Limb (tissue), 2 donors: ENCODE measurements around the gene SLC2A6.

Experiments used
- DNase-seq, 2 donors: peaks; one replicate each; pipeline ENCODE4 v3.0.0-alpha.2; 2016; ENCODE audit errors: extremely low spot score in 2 of 2

The SLC2A6 gene

GRCh38 chr9:133516256-133516960 is 37.5 kb upstream of the SLC2A6 start:
- no peak for DNase-seq

DNA sequence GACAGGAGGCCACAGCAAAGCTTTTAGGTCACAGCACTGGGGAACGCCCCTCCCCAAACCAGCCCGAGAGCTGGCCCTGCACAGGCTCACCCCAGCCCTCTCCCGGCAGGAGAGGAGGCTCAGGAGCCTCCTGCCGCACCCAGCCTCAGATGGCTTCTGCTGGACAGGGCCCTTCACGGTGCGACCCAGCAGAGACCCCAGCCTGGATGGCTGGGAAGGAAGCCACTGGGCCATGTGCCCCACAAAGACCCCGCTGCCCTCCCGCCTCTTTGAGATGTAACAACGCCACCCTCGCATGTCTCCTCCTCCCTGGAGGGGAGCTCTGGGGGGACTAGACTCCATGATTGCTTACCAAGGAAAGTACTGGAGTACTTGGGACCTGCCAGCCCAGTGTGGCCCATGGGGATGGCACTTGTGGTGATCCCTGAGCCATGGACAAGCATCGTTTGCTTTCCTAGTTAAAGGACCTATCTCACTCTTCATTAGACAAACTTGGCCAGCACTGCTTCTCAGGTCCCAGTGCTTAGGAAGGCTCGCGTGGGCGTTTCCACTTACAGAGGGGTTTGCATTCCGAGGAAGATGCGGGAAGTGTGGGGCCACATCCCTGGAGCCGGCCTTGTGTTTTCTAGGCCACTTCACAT is 36.8 kb upstream of the SLC2A6 start:
- DNase-seq, result no peak

- DNase-seq, result no peak
These were observed 36.3 kb upstream of the SLC2A6 start for GRCh38 chr9:133515240-133515610.

- DNase-seq, result no peak
These were observed 35.8 kb upstream of the SLC2A6 start for GRCh38 chr9:133514460-133515239.

GRCh38 chr9:133513214-133514100 is 34.6 kb upstream of the SLC2A6 start:
- DNase-seq, result no peak

GRCh38 chr9:133512253-133513213 is 33.6 kb upstream of the SLC2A6 start:
- DNase-seq, result no peak

GRCh38 chr9:133511607-133512006 is 32.7 kb upstream of the SLC2A6 start:
- DNase-seq, result no peak

DNA sequence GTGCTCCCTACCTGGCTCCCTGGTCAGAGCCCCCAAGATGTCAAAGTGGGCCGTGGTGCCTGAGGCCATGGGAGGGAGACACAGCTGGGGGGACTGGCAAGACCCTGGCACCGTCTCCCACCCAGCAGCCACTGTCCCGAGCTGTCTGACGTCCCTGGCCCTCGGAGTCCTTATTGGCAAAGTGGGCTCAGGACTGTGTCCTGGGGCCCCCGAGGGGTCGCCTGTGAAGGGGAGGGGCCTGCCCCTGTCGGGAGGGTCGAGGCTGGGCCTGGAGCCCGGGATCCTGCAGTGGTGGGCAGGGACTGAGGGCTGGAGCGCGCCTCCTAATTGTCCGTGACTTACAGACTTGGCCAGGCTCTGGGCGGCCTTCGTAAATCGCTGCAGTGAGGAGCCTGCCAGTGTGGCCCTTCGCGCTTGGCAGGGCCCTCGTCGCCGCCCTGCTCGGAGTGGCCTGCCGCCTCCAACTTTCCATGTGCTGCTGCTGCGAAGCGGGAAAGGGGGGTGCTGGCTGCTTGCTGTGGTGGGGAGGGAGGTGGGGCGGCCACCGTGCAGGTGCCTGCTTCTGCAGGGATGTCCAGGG is 32.1 kb upstream of the SLC2A6 start:
- no peak for DNase-seq

DNA sequence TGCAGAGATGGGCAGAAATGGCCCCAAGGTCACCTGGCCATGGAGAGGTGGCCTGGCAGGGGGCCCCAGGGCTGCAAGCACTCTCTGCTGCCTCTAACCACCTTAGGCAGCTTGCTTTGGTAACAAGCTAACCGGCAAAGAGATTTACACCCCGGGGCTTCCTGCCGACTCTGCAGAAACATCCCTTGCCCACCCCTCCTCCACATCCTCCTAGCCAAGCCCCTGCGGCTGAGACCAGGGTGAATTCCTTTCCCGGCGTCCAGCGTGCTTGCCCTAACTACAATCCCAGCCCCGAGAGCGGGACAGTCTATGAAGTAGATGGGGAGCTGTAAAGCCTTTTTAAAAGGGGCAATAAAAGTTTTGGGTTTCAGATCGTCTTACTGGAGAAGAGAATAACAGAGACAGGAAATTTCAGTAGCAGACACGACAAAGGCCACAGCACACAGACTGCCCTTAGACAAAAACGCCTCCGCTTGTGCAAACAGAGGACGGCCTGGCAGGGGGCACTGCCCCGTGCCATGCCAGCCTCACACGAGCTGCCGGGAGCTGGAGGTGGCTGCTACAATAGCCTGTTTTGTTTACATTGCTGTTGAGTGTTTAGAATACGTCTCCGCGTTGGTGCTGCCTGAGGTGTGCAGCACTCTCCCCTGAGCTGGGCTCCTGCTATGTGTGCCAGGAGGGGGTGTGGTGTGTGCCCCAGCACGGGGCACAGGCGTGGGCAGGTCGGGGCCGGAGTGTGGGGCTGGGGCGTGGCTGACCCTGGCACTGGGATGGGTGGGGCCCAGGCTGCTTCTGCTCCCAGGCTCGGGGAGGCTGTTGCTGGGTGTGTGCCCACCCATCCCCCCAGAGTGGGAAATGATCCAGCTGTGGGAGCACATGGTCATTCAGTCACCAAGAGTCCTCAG is 30.5 kb upstream of the SLC2A6 start:
- DNase-seq, result no peak

DNA sequence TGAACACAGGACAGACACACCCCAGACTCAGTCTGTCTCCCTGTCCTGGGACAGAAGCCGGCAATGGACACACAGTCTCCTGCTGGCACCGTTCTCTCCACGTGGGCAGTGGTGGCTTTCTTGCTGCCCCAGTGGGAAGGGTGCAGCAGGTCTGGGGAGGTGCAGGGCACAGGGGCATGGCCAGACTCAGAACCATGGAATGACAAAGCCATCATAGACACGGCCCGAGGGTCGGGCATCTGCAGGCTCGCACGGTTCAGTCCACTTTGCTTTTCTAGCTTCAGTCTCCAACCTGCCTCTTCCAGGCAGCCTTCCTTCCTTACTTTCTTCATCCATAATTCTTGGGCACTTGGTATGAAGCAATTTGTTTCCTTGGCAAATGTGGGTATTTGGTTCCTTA is 29.1 kb upstream of the SLC2A6 start:
- DNase-seq, result no peak

GRCh38 chr9:133507246-133507965 is 28.5 kb upstream of the SLC2A6 start:
- DNase-seq, result no peak

GRCh38 chr9:133506653-133507038 is 27.7 kb upstream of the SLC2A6 start:
- DNase-seq, result no peak

GRCh38 chr9:133505901-133506652 is 27.2 kb upstream of the SLC2A6 start:
- no peak for DNase-seq

DNA sequence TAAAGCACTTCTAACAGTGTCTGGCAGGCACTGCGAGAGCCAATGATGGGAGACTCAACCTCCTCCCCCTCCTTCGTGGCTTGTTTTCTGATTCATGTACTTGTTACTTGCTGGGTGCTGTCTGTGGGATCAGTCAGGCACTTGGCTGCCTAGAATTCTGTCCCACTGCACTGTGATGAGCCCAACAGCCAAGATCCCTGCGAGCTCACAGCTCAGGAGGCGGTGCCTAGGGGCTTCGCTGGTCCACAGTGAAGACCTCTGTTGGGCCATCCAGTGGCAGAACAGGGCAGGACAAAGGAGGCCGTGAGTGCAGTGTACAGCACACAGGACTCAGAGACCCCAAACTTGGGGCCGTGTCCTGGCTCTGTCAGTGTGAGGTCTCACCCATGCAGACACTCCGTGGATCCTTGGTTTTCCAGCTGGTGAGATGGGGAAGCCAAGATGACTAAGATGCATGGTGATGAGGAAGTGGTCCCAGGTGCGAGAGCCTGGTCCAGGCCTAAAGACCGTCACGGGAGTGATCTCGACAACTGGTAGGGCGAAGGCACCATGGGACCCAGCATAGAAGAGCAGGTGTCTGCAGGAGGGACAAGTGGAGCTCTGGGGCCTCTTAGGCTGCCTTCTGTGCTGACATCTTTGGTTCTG is 26.4 kb upstream of the SLC2A6 start:
- DNase-seq, result no peak

- DNase-seq, result no peak
These were observed 23.2 kb upstream of the SLC2A6 start for GRCh38 chr9:133502112-133502511.

DNA sequence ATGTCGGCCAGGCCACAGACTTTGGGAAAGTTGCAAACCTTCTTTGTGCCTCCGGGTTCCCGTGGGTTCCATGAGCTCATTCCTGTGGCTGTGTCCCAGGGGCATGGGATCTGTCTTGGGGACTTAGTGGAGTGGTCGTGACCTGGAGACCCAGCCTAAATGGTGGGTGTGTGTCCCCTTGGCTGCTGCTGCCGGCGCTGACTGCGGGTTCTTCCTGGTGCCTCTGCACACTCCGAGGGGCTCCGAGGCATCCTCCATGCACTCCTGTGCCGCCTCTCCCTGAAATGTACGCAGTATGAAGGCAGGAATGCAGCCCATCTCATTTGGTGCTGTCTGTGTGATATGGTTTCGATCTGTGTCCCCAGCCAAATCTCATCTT is 21.0 kb upstream of the SLC2A6 start:
- DNase-seq, result no peak
